Inflammatory macrophage treated with lipopolysaccharide for 1 hour (primary cell): ENCODE data around the gene TAF1B.
A peak's percentile ranks its signal among the peaks of the same experiment; 100 is the strongest.
"Not testable (repeated sequence)": the region's sequence is repeated elsewhere in the genome, so short reads cannot be mapped to it uniquely, and the experiment has no call there.

Source experiments
- DNase-seq, 2 donors: peaks; one replicate each; pipeline ENCODE4 v3.0.0-alpha.2; 2020 to 2022

TAF1B gene

DNA sequence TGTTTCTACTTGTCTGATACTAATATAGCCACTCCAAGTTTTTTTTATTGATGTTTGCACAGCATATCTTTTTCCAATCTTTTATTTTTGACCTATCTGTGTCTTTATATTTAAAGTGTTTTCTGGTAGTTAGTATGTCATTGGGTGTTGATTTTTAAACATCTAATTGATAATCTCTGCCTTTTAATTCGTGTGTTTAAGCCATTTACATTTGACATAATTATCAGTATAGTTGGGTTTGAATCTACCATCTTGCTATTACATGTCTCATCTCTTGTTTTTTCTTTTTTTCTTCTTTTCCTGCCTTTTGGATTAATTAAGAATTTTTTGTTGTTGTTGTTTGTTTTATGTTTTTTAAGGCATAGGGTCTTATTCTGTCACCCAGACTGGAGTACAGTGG lies 44.2 kb downstream of the TAF1B start:
- DNase-seq, result no peak

DNA sequence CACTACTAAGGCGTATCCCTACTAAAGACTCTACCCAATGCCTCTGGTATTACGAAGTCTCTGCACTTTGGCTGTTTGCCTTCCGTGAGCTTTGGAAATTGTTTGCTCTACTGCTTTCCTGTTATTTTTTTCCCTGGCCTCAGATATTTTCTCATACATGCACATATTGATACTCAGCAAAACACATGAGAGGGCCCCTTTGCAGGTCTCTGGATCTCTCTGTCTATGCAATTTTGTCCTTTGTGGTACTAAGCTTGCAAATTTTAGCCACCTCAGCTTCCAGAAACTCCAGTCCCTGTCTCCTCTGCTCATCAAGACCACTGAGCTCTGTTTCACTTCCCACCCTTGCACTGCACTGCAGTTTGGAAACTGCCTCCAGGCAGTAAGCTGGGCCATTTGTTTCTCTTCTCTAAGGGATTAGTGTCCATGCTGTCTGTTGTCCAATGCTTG lies 46.6 kb downstream of the TAF1B start:
- DNase-seq, result no peak

DNA sequence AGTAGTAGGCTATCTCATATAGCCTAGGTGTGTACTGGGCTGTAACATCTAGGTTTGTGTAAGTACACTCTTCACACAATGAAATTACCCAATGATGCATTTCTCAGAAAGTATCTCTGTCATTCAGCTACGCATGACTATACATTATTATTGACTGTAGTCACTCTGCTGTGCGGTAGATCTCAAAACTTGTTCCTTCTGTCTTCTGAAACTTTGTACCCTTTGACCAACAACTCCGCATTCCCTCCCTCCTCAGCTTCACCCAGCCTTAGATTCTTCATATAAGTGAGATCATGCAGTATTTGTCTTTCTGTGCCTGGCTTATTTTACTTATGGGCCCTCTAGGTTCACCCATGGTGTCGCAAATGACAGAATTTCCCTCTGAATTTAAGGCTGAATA lies 49.0 kb downstream of the TAF1B start:
- DNase-seq, result no peak

GRCh38 chr2:9895669-9896590 lies 52.7 kb downstream of the TAF1B start:
- peak in 1 of 2 donors; percentile 17 for DNase-seq

DNA sequence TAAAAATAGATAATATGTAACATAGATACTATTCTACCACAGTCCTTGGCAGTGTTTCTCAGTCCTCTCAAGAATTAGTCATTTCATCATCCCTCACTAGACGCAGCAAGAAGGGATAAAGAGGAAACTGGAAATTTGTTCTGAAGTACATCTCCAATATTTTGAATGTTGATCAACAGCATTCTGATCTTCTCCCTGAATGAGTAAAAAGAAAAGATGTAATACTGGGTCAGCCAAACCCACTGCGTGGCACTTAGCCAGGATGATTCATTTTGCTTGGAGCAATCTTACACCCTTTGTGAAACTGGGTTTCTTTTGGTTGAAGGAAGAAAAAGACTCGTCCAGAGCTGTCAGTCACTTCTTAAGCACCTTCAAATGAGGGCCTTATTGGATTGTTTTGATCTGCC lies 54.1 kb downstream of the TAF1B start:
- DNase-seq, result peak; percentile 96 to 97

- DNase-seq, result no peak
Observed at GRCh38 chr2:9897846-9898245, 54.6 kb downstream of the TAF1B start.

- no peak for DNase-seq
Observed at GRCh38 chr2:9905413-9905812, 62.1 kb downstream of the TAF1B start.

DNA sequence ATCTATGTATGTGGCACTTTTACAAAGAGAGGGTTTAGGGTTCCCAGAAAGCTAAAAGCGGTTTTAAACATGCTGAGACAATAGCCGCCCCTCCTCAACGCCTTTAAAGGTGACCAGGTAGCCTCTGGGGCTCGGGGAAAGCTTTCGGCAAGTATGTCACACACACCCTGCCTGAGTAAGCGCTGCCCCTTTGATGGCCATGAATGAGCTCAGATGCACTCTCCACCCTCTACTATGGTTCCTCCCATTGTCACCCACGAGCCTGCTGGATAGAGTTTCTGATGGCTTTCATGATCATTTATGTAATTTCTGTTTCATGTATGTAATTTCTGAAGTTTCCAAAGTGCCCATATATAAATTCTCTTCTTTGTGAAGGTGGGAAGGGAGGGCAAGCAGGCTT lies 64.1 kb downstream of the TAF1B start:
- no peak for DNase-seq

- no peak for DNase-seq
Observed at GRCh38 chr2:9908639-9909038, 65.4 kb downstream of the TAF1B start.

DNA sequence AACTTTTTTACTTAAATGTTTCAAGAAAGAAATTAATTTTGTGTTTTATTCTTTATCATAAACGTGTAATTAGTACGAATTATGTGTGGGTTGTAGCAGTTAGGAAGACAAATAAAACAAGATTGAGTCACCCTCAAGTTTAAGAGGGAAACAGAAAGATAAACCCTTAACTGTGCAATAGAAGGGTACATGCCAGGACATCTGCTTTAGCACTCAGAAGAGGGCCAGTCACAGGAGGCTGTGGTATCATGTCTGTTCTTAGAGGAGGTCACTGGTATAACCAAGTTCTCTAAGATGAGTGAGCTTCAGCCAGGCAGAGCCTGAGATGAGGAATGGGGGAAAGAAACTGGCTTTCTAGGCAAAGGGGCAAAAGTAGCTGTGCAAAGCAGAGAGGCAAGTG lies 65.8 kb downstream of the TAF1B start:
- DNase-seq, result no peak

- no peak for DNase-seq
Observed at GRCh38 chr2:9910699-9911098, 67.4 kb downstream of the TAF1B start.

DNA sequence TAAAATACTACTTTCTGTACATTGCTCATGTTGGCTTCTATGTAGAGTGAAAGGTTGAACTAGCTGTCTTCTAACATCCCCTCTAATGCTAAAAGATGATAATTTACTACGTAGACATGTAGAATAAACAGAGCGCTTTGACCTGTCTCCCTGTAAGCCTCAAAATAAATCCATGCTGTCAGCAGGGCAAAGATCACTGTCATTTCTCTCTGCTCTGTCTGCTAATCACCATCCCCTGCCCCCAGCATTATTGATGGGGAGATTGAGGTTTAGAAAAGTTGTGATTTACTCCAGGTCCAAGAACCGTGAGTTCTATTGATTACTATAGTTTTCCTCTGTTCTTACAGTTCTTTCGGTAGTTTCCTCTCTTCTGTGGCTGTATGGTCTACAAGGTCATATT lies 69.2 kb downstream of the TAF1B start:
- no peak for DNase-seq

DNA sequence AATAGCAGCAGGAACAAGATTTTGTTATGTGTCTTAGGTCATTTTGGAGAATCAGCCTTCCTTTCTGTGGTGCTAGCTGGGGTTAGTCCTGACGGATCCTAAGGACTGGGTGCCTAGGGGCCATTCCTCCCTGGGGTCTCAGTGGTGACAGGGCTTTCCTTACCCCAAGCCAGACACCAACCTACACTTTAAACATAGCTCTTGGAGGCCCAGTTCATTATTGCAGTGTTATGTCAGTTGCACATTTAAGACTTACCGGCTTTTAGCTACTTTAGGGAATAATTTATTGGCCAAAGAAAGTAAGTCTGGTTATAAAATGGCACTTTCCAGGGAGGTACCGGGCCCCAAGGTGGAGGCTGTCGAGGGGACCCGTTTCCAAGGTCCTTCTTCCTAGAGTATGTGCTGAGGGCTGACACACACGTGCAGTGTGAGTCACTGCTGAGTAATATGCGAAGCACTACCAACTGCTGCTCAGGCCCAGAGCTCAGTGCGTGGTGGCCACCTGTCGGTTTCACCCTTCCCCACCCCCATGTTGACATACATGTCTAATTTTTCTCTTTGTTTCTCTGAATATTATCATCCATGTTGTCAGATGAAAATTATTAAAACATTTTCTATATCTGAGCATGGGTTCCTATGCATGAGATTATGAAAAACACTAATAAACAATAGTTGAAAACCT lies 71.3 kb downstream of the TAF1B start:
- DNase-seq, result no peak

- no peak for DNase-seq
Observed at GRCh38 chr2:9918275-9918674, 75.0 kb downstream of the TAF1B start.

GRCh38 chr2:9919512-9919911 lies 76.2 kb downstream of the TAF1B start:
- no peak for DNase-seq

- not testable (repeated sequence) for DNase-seq
Observed at GRCh38 chr2:9927020-9927419, 83.7 kb downstream of the TAF1B start.

GRCh38 chr2:9937258-9937657 lies 94.0 kb downstream of the TAF1B start:
- DNase-seq, result no peak

DNA sequence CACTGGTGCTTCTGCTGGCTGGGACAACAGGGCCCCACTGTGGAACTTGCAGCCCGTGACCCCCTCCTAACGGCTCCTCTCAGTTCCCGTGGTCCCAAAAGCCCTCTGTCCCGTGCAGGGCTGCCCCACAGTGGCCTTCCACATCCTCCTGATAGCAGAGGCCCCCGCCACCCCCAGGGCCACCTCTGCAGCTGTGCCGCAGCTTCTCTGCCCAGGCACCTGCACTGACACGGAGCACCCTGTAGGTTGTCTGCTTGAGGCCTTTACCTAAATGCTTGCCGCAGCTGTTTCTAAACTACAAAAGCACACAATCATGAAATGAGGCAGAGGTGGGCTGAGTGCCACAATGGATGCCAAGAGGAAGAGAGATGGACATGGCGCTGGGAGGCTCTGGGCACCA lies 94.7 kb downstream of the TAF1B start:
- DNase-seq, result no peak

DNA sequence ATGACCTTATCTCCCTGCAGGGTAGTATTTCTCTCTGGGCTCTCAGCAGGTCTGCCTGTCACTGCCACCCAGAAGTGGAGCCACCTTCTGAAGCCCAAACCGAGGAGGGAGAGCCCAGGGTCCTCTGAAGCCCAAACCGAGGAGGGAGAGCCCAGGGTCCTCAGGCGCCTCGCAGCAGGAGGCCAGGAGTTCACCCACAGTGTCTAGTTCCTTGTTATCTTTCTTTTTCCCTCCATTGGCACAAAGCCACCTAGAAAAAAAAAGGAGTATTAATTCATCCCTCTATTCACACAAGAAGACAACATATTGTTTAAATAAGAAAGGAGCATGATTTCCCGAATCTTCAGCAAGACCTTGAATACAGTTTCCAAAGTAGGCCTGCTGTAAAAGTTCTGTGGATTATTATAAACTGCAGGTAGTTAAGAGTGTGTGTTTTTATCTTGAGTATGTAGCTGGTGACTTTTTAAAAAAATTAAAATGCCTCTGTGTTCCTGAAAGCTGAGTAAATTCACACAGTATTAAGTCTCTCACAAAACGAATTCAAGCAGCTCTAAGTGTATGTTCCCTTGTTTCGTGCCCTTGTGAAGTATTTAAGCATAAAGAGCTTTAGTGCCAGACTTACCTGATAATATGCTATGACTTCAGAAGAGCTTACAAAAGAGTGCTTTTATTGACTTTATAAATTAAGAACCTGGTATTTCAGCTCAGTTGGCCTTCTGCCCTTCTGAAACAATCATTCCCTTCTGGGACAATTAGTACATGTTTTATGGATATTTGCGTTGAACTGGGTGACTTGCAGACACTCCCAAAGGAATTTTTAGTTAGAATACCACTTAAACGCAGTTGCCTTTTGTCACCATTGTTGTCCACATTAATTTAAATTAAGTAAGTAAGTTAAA lies 96.6 kb downstream of the TAF1B start:
- no peak for DNase-seq

DNA sequence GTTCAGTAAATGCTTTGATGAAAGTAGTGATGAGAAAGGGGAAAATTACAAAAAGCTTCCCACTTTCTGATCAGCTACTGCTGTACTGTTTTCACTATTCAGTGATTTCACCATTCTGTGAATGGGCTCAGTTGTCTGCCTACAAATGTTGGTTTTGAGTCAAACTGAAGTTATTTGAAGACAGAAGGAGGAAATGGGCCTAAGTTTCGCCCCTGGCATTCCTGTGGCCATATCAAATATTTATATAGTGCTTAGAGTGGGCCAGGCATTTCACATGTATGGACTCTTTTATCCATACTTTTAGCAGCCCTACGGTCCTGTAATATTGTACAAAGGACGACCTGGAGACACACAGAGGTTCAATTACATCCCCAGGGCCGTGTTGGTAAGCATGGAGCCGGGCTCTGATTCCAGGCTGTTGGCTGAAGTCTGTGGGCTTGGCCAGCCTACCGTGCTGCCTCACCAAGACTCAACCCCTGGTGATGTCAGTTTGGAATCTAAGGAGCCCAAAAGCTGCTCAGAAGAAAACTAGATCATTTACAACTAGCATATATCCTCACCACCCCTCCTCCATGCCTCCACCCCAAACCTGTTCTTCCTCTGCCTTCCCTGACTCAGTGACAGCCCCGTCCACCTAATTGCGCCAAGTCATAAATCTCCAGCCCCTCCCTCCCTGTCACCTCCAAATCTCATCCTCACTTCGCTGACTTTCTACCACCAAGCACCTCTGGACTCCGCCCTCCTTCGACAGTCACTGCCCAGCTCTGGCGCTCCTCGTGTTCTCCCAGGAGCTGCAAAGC lies 98.1 kb downstream of the TAF1B start:
- DNase-seq, result no peak

GRCh38 chr2:9941996-9942390 lies 98.7 kb downstream of the TAF1B start:
- DNase-seq, result no peak

GRCh38 chr2:9944330-9944758 lies 101.1 kb downstream of the TAF1B start:
- no peak for DNase-seq
